ES-I3 (cell line): ENCODE data around the gene S100A10.

Experiments
- H3K36me3 ChIP-seq: 2 replicates; pipeline ENCODE4 v1.6.1; 2013; ENCODE audit warnings: mild to moderate bottlenecking, low read length, control low read depth, moderate library complexity; ENCODE audit not compliant: insufficient read depth
- H3K4me1 ChIP-seq: 2 replicates; pipeline ENCODE4 v1.6.1; 2013; ENCODE audit warnings: mild to moderate bottlenecking, control low read depth, low read length; ENCODE audit not compliant: insufficient read depth
- H3K9ac ChIP-seq: 2 replicates; pipeline ENCODE4 v1.6.1; 2013; ENCODE audit warnings: low read depth, mild to moderate bottlenecking, low read length, moderate library complexity
- H3K9me3 ChIP-seq: 2 replicates; pipeline ENCODE4 v1.6.1; 2013; ENCODE audit warnings: mild to moderate bottlenecking, low read length, moderate library complexity; ENCODE audit not compliant: control insufficient read depth, insufficient read depth

The S100A10 gene

GRCh38 chr1:152023221-152023620 is 29.6 kb upstream of the S100A10 start:
- H3K9me3 ChIP-seq: no peaks in the 10 kb centered on the region
- H3K9ac ChIP-seq: no peak overlapping the region
- no peaks in the 10 kb centered on the region; the same call in 1 of the 2 replicates for H3K4me1 ChIP-seq
- H3K36me3 ChIP-seq: no peaks in the 10 kb centered on the region

DNA sequence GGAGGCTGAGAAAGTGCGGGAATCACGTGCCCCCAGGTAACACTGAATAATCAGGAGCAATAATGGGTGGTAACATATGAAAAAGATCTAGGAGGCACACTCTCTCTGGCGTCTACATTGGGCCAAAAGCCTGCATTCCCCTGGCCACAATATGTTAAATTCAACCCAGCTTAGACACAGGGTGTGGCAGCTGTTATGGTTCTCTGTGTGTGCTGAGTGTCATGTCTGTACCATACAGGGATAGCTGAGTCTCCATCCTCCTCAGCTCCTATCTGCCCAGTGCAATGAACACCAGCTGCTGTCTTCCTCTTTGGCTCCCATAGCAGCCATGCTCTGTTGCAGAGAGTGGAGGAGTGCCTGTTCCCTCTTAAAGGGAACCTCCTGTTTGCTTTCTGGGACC is 28.8 kb upstream of the S100A10 start:
- H3K36me3 ChIP-seq: no peaks in the 10 kb centered on the region
- H3K9ac ChIP-seq: no peak overlapping the region
- H3K4me1 ChIP-seq: no peaks in the 10 kb centered on the region; the same call in 1 of the 2 replicates
- no peaks in the 10 kb centered on the region for H3K9me3 ChIP-seq

GRCh38 chr1:152021569-152021968 is 27.9 kb upstream of the S100A10 start:
- H3K9ac ChIP-seq: no peak overlapping the region
- no peaks in the 10 kb centered on the region for H3K36me3 ChIP-seq
- no peaks in the 10 kb centered on the region for H3K9me3 ChIP-seq
- H3K4me1 ChIP-seq: no peaks in the 10 kb centered on the region; the same call in 1 of the 2 replicates

- Histone ChIP-seq H3K4me1 (no peaks in the 10 kb centered on the region; the same call in 1 of the 2 replicates), H3K36me3 (no peaks in the 10 kb centered on the region), H3K9ac (no peak overlapping the region)
Observed at GRCh38 chr1:152020849-152021248, 27.2 kb upstream of the S100A10 start.

DNA sequence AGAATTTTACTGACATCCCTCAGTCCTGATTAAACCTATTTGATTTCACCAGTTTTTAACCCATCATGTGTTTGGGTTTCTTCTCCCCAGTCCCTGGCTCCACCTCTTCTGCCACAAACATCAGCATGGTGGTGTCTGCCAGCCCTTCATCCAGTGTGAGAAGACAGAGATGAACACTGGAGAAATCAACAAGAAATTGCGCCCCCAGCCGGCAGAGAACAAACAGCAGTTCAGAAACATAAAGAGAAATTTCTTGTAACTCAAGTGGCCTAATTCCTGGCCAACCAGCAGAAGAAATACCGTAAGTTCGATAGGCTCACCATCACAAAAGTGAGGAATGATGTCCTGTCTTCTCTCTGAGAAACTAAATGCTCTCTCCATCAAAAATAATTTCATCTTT is 24.9 kb upstream of the S100A10 start:
- Histone ChIP-seq H3K9me3 (no peaks in the 10 kb centered on the region), H3K9ac (no peak overlapping the region), H3K36me3 (no peaks in the 10 kb centered on the region), H3K4me1 (peaks cover 3% of the 10 kb centered on the region; the same call in 1 of the 2 replicates)

More at GRCh38 chr1:152020849-152021248, 27.2 kb upstream of the S100A10 start:
- no peaks in the 10 kb centered on the region for H3K9me3 ChIP-seq

GRCh38 chr1:152015766-152016165 is 22.1 kb upstream of the S100A10 start:
- no peaks in the 10 kb centered on the region for H3K36me3 ChIP-seq
- no peak overlapping the region for H3K9ac ChIP-seq
- H3K4me1 ChIP-seq: peaks cover 3% of the 10 kb centered on the region; the same call in 1 of the 2 replicates
- no peaks in the 10 kb centered on the region for H3K9me3 ChIP-seq

DNA sequence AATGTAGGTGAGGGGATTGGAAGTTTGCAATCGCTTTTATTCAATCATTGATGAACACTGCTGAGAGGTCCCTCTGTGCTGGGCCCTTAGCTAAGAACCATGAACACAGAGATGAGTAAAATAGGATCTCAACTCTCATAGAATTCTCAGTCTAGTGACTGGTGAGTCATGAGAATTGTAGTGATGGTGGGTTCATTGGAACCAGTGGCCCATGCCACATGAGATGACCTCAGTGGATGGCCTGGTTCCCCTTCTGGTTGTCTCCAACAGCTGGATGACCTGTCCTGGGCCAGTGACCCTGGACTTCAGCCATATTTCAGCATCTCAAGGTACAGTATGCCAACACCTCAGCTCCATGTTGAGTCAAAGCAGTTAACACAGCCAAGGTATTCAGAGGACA is 21.3 kb upstream of the S100A10 start:
- H3K36me3 ChIP-seq: no peaks in the 10 kb centered on the region
- peaks cover 3% of the 10 kb centered on the region; the same call in 1 of the 2 replicates for H3K4me1 ChIP-seq
- H3K9ac ChIP-seq: no peak overlapping the region
- no peaks in the 10 kb centered on the region for H3K9me3 ChIP-seq

GRCh38 chr1:152013664-152014237 is 20.1 kb upstream of the S100A10 start:
- Histone ChIP-seq H3K9me3 (no peaks in the 10 kb centered on the region), H3K4me1 (peaks cover 3% of the 10 kb centered on the region; the same call in 1 of the 2 replicates), H3K36me3 (no peaks in the 10 kb centered on the region), H3K9ac (no peak overlapping the region)

- Histone ChIP-seq H3K36me3 (no peaks in the 10 kb centered on the region), H3K9ac (no peak overlapping the region), H3K9me3 (no peaks in the 10 kb centered on the region), H3K4me1 (peaks cover 3% of the 10 kb centered on the region; the same call in 1 of the 2 replicates)
Observed at GRCh38 chr1:152009691-152010090, 16.0 kb upstream of the S100A10 start.

- no peaks in the 10 kb centered on the region for H3K9me3 ChIP-seq
- H3K4me1 ChIP-seq: no peaks in the 10 kb centered on the region
- no peak overlapping the region for H3K9ac ChIP-seq
- H3K36me3 ChIP-seq: no peaks in the 10 kb centered on the region
Observed at GRCh38 chr1:152007047-152007446, 13.4 kb upstream of the S100A10 start.

- Histone ChIP-seq H3K9me3 (no peaks in the 10 kb centered on the region), H3K36me3 (no peaks in the 10 kb centered on the region), H3K9ac (no peak overlapping the region), H3K4me1 (peaks cover 11% of the 10 kb centered on the region)
Observed at GRCh38 chr1:152005360-152005912, 11.8 kb upstream of the S100A10 start.

- H3K9ac ChIP-seq: no peak overlapping the region
- no peaks in the 10 kb centered on the region for H3K36me3 ChIP-seq
- H3K9me3 ChIP-seq: no peaks in the 10 kb centered on the region
- peaks cover 16% of the 10 kb centered on the region for H3K4me1 ChIP-seq
Observed at GRCh38 chr1:152003846-152004442, 10.3 kb upstream of the S100A10 start.

DNA sequence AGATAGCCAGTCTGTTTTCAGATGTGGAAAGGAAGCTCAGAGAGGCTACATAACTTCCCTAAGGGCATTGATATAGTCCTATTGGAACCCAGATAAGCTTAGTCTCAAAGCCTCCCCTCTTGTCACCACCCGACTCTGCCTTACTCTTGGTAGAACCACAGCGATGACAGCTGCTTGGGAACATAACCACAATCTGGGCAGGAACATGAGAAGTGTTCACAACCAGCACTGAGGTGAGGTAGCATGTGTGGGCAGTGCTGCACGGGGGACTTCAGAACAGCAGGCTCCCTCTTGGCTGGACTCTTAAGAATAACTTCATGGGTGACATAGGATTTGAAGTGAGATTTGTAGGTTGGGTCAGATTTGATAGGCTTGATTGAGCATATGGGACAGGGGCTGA is 9.3 kb upstream of the S100A10 start:
- H3K4me1 ChIP-seq: peaks cover 17% of the 10 kb centered on the region
- H3K9ac ChIP-seq: no peak overlapping the region
- no peaks in the 10 kb centered on the region for H3K36me3 ChIP-seq
- no peaks in the 10 kb centered on the region for H3K9me3 ChIP-seq

- H3K9me3 ChIP-seq: no peaks in the 10 kb centered on the region
- H3K4me1 ChIP-seq: peaks cover 17% of the 10 kb centered on the region
- H3K9ac ChIP-seq: no peak overlapping the region
- no peaks in the 10 kb centered on the region for H3K36me3 ChIP-seq
Observed at GRCh38 chr1:152001631-152002584, 8.2 kb upstream of the S100A10 start.
